Upper lobe of left lung (tissue), 6 donors: ENCODE data around the gene NALCN. TPM values are rescaled to one million over a fixed set of nuclear protein-coding genes. Genes with fewer than 3 reads are reported as not detected.

ENCODE experiments used
- ATAC-seq, 2 donors: fragments of 200-7000 bp; cut with Tn5 transposase; one replicate each; pipeline ENCODE4 v1.9.1; 2022; ENCODE audit warnings: mild to moderate bottlenecking in 2 of 2, moderate library complexity in 2 of 2; ENCODE audit not compliant: low FRiP score in 2 of 2
- DNase-seq, 2 donors: peaks; one replicate each; pipeline ENCODE4 v3.0.0-alpha.2; 2019 to 2020
- H3K27ac ChIP-seq, 4 donors: fragments of 200-600 bp; sonication (generic); one replicate each; pipeline ENCODE4 v1.5.1; 2016 to 2019
- H3K27me3 ChIP-seq, 4 donors: fragments of 200-600 bp; sonication (generic); one replicate each; pipeline ENCODE4 v1.5.1; 2017 to 2019
- H3K36me3 ChIP-seq, 4 donors: fragments of 200-600 bp; sonication (generic); one replicate each; pipeline ENCODE4 v1.5.1; 2016 to 2019
- H3K4me1 ChIP-seq, 4 donors: fragments of 200-600 bp; sonication (generic); one replicate each; pipeline ENCODE4 v1.5.1; 2018 to 2019
- H3K4me3 ChIP-seq, 4 donors: fragments of 200-600 bp; sonication (generic); one replicate each; pipeline ENCODE4 v1.5.1; 2017 to 2019; ENCODE audit warnings: mild to moderate bottlenecking in 2 of 4, moderate library complexity in 1 of 4
- H3K9me3 ChIP-seq, 4 donors: fragments of 200-600 bp; sonication (generic); one replicate each; pipeline ENCODE4 v1.5.1; 2018 to 2019
- EP300 ChIP-seq, 4 donors: sonication (generic); formaldehyde crosslinking; IDR thresholded peaks; one replicate each; pipeline ENCODE4 v1.5.1; 2017; ENCODE audit warnings: antibody characterized with exemption in 4 of 4, control low read depth in 2 of 4
- POLR2A ChIP-seq, 4 donors: fragments of 450-650 bp; IDR thresholded peaks; one replicate each; pipeline ENCODE4 v1.5.1; 2016 to 2017; ENCODE audit warnings: antibody characterized with exemption in 4 of 4, mild to moderate bottlenecking in 2 of 4
- POLR2AphosphoS5 ChIP-seq, 2 donors: sonication (generic); formaldehyde crosslinking; IDR thresholded peaks; one replicate each; pipeline ENCODE4 v1.5.1; 2017; ENCODE audit warnings: antibody characterized with exemption in 2 of 2
- whole genome bisulfite sequencing, 2 donors: methylation state at CpG; one replicate each; pipeline ENCODE4 v1.1.5; 2017 to 2018; 5-methylcytosine and 5-hydroxymethylcytosine counted together
- total RNA-seq, 6 donors: library from RNA; depleted of rRNA in 4 of 6; stranded (reverse); fragments of >200 nt in 4 of 6; gene quantifications; one replicate each; pipeline versions ENCODE4 v1.1.0 to v1.2.1, GENCODE V29; 2016 to 2021
- TF ChIP-seq, protein P1 (sequence below), 6 experiments: fragments of 450-650 bp in 4 of 6; fragments of 200-600 bp in 2 of 6; sonication (generic) in 2 of 6; IDR thresholded peaks; one replicate each; pipeline ENCODE4 v1.5.1; 2016 to 2019; ENCODE audit warnings: antibody characterized with exemption in 6 of 6
- donor health status: DM: no; HTN: no; CAD: no; lungs with moderate emphysema.
- donor health status: DM: no; HTN: yes; CAD: no; lungs with severe emphysema.

NALCN gene
- total RNA-seq, 6 donors from 2014 or later, result under 0.01 to 1.8 (median 1.1) TPM

DNA sequence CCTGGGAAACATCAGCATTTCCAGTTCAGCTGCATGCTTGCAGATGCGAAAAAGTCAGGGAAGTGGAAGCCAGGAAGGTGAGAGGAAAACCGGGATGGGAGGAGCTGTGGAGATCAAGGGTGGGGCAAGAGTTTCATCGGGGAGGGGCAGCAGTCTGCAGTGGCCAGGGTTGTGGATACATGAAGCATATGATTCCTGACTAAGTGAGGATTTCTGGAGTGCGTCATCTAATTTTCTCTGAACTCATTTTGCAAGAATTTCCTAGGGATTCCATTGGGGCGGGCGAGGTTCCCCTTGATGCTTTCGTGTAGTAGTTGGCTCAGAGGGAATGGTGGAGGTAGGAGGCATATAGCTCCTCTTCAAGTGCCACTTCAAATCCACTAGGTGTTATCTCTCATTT, 397.6 kb downstream of the NALCN start:
- TF ChIP-seq EP300 (IDR thresholded peaks at IDR 0.05) (no peak), POLR2A (IDR thresholded peaks at IDR 0.05) (no peak)
- no peaks in the 10 kb centered on the region for H3K9me3 ChIP-seq
- no peaks in the 10 kb centered on the region for H3K27me3 ChIP-seq
- H3K36me3 ChIP-seq, result no peaks in the 10 kb centered on the region
- no peak overlapping the region for H3K4me3 ChIP-seq
- H3K27ac ChIP-seq, result no peak overlapping the region
- WGBS, 2 donors, result 55 to 64% methylated on average over 7 of the region's 7 CpGs
- no peak for DNase-seq
- H3K4me1 ChIP-seq, result no peaks in the 10 kb centered on the region
- no peak for ATAC-seq

DNA sequence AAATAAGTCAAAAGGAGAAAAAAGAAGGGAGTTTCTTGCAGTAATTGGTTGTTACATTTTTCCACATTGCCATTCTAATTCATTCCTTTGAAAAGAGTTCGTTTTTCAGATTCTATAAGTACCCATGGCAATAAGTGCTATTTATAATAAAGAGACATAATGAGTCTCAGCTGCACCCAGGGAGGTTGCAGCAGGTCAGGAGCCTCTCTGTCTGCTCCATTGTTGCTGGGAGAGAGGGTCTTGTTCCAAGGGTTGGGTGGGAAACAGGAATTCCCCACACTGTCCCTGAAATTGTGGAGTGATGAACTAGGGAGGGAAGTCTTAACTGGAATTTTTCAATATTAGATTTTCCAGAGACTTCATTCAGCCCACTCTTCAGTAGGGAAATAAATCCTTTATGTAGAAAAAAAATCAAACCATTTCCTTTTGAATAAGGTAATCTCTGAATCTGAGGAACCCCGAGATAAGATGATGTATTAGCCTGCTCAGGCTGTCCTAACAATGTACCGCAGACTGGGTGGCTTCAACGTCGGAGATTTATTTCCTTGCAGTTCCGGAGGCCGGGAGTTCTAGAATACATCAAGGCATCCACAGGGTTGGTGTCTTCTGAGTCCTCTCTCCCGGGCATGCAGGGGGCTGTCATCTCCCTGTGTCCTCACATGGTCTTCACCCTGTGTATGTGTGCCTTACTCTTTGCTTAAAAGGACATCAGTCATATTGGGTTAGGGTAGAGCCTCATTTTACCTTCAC, 399.0 kb downstream of the NALCN start:
- H3K27ac ChIP-seq, result no peak overlapping the region
- no peaks in the 10 kb centered on the region for H3K27me3 ChIP-seq
- no peaks in the 10 kb centered on the region for H3K4me1 ChIP-seq
- ATAC-seq (no peak), DNase-seq (no peak)
- TF ChIP-seq POLR2A (IDR thresholded peaks at IDR 0.05) (no peak), POLR2AphosphoS5 (IDR thresholded peaks at IDR 0.05) (no peak), EP300 (IDR thresholded peaks at IDR 0.05) (no peak)
- TF ChIP-seq, protein P1, sequence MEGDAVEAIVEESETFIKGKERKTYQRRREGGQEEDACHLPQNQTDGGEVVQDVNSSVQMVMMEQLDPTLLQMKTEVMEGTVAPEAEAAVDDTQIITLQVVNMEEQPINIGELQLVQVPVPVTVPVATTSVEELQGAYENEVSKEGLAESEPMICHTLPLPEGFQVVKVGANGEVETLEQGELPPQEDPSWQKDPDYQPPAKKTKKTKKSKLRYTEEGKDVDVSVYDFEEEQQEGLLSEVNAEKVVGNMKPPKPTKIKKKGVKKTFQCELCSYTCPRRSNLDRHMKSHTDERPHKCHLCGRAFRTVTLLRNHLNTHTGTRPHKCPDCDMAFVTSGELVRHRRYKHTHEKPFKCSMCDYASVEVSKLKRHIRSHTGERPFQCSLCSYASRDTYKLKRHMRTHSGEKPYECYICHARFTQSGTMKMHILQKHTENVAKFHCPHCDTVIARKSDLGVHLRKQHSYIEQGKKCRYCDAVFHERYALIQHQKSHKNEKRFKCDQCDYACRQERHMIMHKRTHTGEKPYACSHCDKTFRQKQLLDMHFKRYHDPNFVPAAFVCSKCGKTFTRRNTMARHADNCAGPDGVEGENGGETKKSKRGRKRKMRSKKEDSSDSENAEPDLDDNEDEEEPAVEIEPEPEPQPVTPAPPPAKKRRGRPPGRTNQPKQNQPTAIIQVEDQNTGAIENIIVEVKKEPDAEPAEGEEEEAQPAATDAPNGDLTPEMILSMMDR (IDR thresholded peaks at IDR 0.05), result no peak
- WGBS, 2 donors, result 41 to 51% methylated on average over 8 of the region's 8 CpGs
- H3K36me3 ChIP-seq, result no peaks in the 10 kb centered on the region
- H3K9me3 ChIP-seq, result no peaks in the 10 kb centered on the region
- no peak overlapping the region for H3K4me3 ChIP-seq

DNA sequence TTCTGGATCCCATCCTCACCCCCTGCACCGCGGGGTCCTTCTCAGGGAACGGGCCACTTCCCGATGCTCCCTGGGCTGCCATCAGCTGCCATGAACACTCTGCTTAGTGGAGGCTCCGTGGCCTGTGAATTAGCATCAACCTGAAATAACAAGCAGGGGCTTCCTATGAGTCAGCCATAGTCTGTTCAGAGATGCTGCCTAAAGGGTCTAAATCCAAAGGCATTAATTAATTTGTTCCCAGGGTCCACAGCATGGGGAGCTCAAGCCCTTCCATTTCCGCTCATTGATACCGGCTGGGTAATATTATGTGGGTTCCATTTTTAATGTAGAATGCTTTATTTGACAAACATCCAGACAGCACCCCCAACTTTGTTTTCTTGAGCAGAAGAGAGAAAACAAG, 399.8 kb downstream of the NALCN start:
- no peak for TF ChIP-seq POLR2AphosphoS5 (IDR thresholded peaks at IDR 0.05)
- TF ChIP-seq, protein P1 (IDR thresholded peaks at IDR 0.05), result no peak
- TF ChIP-seq EP300 (IDR thresholded peaks at IDR 0.05), result no peak
- TF ChIP-seq POLR2A (IDR thresholded peaks at IDR 0.05), result no peak
- 87 to 96% methylated on average over 7 of the region's 7 CpGs for WGBS, 2 donors
- Histone ChIP-seq H3K4me1 (no peaks in the 10 kb centered on the region), H3K27me3 (no peaks in the 10 kb centered on the region), H3K9me3 (no peaks in the 10 kb centered on the region), H3K4me3 (no peak overlapping the region), H3K36me3 (no peaks in the 10 kb centered on the region), H3K27ac (no peak overlapping the region)
- DNase-seq (peak in 1 of 2 donors; percentile 3), ATAC-seq (no peak)

DNA sequence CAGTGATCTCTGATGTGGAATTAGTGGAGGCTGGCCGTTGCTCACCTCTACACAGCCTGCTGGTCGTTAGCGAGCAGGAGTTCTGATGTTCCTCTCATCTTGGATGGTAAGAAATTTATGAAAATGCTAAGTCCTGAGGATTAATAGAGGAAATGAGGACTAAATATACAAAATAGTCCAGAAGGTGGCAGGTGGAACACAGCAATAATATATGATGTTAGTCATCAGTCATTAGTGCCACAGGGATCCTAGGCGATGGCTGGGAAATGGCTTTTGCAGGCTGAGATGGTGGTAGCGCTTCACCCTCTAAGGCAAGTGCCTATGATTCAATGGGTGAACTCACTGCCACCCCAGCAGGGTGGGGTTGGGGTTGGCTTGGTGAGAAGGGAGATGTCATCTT, 403.1 kb downstream of the NALCN start:
- no peak overlapping the region for H3K27ac ChIP-seq
- no peak overlapping the region for H3K4me3 ChIP-seq
- no peak for DNase-seq
- 92 to 97% methylated on average over 5 of the region's 5 CpGs for WGBS, 2 donors
- H3K36me3 ChIP-seq, result no peaks in the 10 kb centered on the region
- H3K27me3 ChIP-seq, result no peaks in the 10 kb centered on the region
- TF ChIP-seq EP300 (IDR thresholded peaks at IDR 0.05) (no peak), POLR2A (IDR thresholded peaks at IDR 0.05) (no peak), POLR2AphosphoS5 (IDR thresholded peaks at IDR 0.05) (no peak)
- TF ChIP-seq, protein P1 (IDR thresholded peaks at IDR 0.05), result no peak
- H3K9me3 ChIP-seq, result no peaks in the 10 kb centered on the region
- ATAC-seq, result no peak
- H3K4me1 ChIP-seq, result no peaks in the 10 kb centered on the region

DNA sequence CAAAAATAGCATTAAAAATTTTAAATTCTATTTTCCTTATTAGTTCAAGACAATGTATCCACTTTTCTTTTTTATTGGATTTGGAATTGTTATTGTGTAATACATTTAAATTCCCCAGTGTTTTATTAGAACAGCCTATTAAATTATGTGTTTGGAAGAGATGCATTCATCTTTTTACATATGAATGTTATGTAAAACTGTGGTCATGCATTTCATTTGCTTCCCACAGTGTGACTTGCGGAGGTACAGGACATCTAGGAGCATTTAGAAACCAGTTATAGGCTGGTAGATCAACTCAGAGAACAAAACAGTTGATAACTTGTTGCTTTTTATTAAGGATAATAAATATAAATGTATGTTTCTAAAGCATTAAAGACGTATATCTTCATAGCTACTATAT, 406.2 kb downstream of the NALCN start:
- no peaks in the 10 kb centered on the region for H3K27me3 ChIP-seq
- H3K27ac ChIP-seq, result no peak overlapping the region
- no peaks in the 10 kb centered on the region for H3K9me3 ChIP-seq
- 87% methylated on average over 2 of the region's 2 CpGs for WGBS, 2 donors
- TF ChIP-seq EP300 (IDR thresholded peaks at IDR 0.05) (no peak), POLR2AphosphoS5 (IDR thresholded peaks at IDR 0.05) (no peak), POLR2A (IDR thresholded peaks at IDR 0.05) (no peak)
- TF ChIP-seq, protein P1 (IDR thresholded peaks at IDR 0.05), result no peak
- H3K4me1 ChIP-seq, result no peaks in the 10 kb centered on the region
- H3K36me3 ChIP-seq, result no peaks in the 10 kb centered on the region
- no peak for ATAC-seq
- no peak for DNase-seq
- no peak overlapping the region for H3K4me3 ChIP-seq
